Bronchial epithelial cell (primary cell): ENCODE results near the gene SELENOV. TPM values are rescaled to one million over a fixed set of nuclear protein-coding genes. Genes with fewer than 3 reads are reported as not detected.

ENCODE experiments used
- DNase-seq: peaks from one replicate; pipeline ENCODE4 v3.0.0-alpha.2; 2010; ENCODE audit warnings: low read depth
- FAIRE-seq: peaks from 2 replicates; lab custom pipeline; 2011; peaks lifted over from hg19 to GRCh38; lab: Jason Lieb, UNC
- H3K27me3 ChIP-seq: 2 replicates; pipeline ENCODE4 v1.5.1; 2011; ENCODE audit warnings: low read length; ENCODE audit not compliant: control insufficient read depth, insufficient read depth
- H3K36me3 ChIP-seq: 2 replicates; pipeline ENCODE4 v1.5.1; 2011; ENCODE audit warnings: low read length; ENCODE audit not compliant: control insufficient read depth, insufficient read depth
- H3K4me3 ChIP-seq: 2 replicates; pipeline ENCODE4 v1.5.1; 2011; ENCODE audit warnings: mild to moderate bottlenecking, low read depth, low read length, control low read depth
- CTCF ChIP-seq: IDR thresholded peaks from 2 replicates; pipeline ENCODE4 v1.5.1; 2011; ENCODE audit warnings: mild to moderate bottlenecking, moderate library complexity, low read length, control low read depth, inconsistent platforms; ENCODE audit not compliant: insufficient read depth, severe bottlenecking
- total RNA-seq: library from RNA; depleted of rRNA; stranded (reverse); fragments of >200 nt; gene quantifications from 2 replicates; pipeline ENCODE4 v1.2.1, GENCODE V29; 2014

SELENOV gene
- total RNA-seq, 1 donor from 2014 or later, result not detected

- Histone ChIP-seq H3K4me3 (no peak overlapping the region), H3K27me3 (peaks cover 26% of the 10 kb centered on the region), H3K36me3 (no peaks in the 10 kb centered on the region)
- no peak for DNase-seq
- no peak for TF ChIP-seq CTCF
- FAIRE-seq, result no peak
Observed at GRCh38 chr19:39518458-39518857, 3.5 kb downstream of the SELENOV start.

- Histone ChIP-seq H3K4me3 (no peak overlapping the region), H3K36me3 (no peaks in the 10 kb centered on the region), H3K27me3 (peaks cover 25% of the 10 kb centered on the region)
- no peak for TF ChIP-seq CTCF
- FAIRE-seq, result no peak
- no peak for DNase-seq
Observed at GRCh38 chr19:39518975-39519374, 4.0 kb downstream of the SELENOV start.

GRCh38 chr19:39520541-39521484, 5.9 kb downstream of the SELENOV start:
- peaks cover 8% of the 10 kb centered on the region for H3K27me3 ChIP-seq
- no peak for DNase-seq
- no peak for FAIRE-seq
- H3K4me3 ChIP-seq, result no peak overlapping the region
- no peak for TF ChIP-seq CTCF
- no peaks in the 10 kb centered on the region for H3K36me3 ChIP-seq

- Histone ChIP-seq H3K4me3 (no peak overlapping the region), H3K27me3 (no peaks in the 10 kb centered on the region), H3K36me3 (no peaks in the 10 kb centered on the region)
- DNase-seq, result no peak
- no peak for TF ChIP-seq CTCF
- no peak for FAIRE-seq
Observed at GRCh38 chr19:39524495-39524894, 9.6 kb downstream of the SELENOV start.

GRCh38 chr19:39525205-39525604, 10.3 kb downstream of the SELENOV start:
- no peaks in the 10 kb centered on the region for H3K36me3 ChIP-seq

More at GRCh38 chr19:39525205-39525604, 10.3 kb downstream of the SELENOV start:
- DNase-seq, result no peak
- Histone ChIP-seq H3K27me3 (no peaks in the 10 kb centered on the region), H3K4me3 (no peak overlapping the region)
- TF ChIP-seq CTCF, result no peak
- no peak for FAIRE-seq
